ENCODE data around the gene FGD4. TPM values are rescaled to one million over a fixed set of nuclear protein-coding genes. Genes with fewer than 3 reads are reported as not detected.

Gene FGD4
- total and polyA plus RNA-seq, 2 experiments from 2014 or later, result 1.1 to 3.4 TPM

DNA sequence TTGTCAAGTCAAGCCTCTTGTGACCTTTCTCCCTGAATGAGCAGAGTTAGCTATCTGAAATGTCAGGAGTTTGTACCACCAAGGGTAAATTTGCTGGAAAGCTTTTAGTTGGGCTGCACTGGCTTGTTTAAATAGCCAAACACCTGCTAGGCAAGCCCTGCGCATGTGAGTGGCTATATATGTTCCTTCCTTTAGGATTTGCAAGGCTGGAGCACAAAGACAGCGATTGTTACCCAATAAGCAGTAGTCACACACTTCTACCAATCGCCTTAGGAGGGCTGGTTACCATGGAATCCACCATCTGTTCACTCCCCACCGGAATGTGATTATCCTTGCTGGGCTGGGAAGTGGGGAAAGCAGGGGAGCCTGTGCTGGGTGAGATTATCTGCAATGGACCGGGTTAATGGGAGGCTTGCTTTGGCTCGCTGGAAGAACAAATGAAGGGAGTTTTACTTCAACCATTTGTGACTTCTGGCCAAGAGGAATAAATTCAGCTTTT lies 102.5 kb downstream of the FGD4 start:
- Histone ChIP-seq H3K79me2 (ENCODE audit: insufficient read depth) (no peaks in the 10 kb centered on the region), H3K9ac (no peak overlapping the region), H2AFZ (peak overlapping the region; percentile 53), H3K27me3 (replicated peaks; ENCODE audit: insufficient read depth) (no peaks in the 10 kb centered on the region), H3K9me3 (ENCODE audit: low read depth) (no peaks in the 10 kb centered on the region), H3K36me3 (ENCODE audit: low read depth) (no peaks in the 10 kb centered on the region), H4K20me1 (ENCODE audit: insufficient read depth) (no peaks in the 10 kb centered on the region), H3K4me3 (0 out of 2 replicates have a peak overlapping the region, but pooled peaks have one; percentile 22), H3K27ac (peak overlapping the region; percentile 25; the same call in 1 of the 2 replicates), H3F3A (ENCODE audit: insufficient read depth) (no peaks in the 10 kb centered on the region), H3K4me2 (ENCODE audit: unreplicated experiment) (peak overlapping the region; percentile 27), H3K4me1 (ENCODE audit: insufficient read depth) (peaks cover 9% of the 10 kb centered on the region), H3K9me2 (ENCODE audit: insufficient read depth) (no peaks in the 10 kb centered on the region)
- TF ChIP-seq EZH2 (IDR thresholded peaks at IDR 0.05; ENCODE audit: insufficient read depth, poor library complexity, severe bottlenecking) (no peak), EZH2phosphoT487 (IDR thresholded peaks at IDR 0.05; ENCODE audit: insufficient read depth, low read depth) (no peak)
- WGBS, 2 experiments (ENCODE audit: low coverage in 1 of 2, low lambda C conversion rate in 2 of 2, missing lambda C conversion rate in 2 of 2), result 7 to 8% methylated on average over 6 of the region's 6 CpGs
- DNase-seq, result peak; percentile 72
- in situ Hi-C loops (cut with MboI), result no loop called here

DNA sequence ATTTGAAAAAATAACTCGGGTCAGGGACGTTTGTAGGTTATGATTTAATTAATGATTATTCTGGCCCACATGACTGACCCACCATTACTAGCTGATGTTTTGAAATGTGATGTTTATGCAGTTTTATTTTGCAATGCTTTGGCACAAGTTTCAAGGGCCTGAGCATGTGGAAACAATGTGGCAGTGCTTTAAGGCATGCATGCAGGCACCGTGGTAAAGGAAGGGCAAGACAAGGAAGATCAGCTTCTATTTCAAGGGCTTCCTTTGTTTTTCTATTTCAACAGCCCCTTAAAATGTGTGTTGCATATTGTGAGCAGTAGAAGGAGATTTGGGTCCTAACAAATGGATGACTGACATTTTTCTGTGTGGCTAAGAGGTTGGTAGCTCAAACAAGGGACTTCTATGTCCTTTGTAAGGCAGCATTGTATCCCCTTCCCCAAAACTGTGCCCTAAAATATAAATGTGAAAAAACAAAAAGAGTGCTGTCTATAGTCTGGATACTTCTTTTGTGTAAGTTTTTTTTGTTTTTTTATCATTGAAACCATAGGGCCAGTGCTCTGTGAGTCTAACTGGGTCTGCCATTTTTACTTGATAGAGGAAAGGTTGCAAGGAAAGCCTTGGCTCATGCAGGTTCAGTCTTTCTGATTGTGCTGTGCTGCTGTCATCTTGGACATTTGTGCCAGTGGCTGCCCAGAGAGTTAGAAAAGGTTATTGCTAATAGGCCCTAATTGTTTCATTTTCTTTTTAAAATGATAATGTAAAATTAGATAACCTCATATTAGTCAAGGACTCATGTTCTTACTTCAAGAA lies 103.5 kb downstream of the FGD4 start:
- in situ Hi-C loops (cut with MboI), result no loop called here
- Histone ChIP-seq H3K9me2 (ENCODE audit: insufficient read depth) (no peaks in the 10 kb centered on the region), H3K4me1 (ENCODE audit: insufficient read depth) (peaks cover 9% of the 10 kb centered on the region), H3K9ac (no peak overlapping the region), H2AFZ (peak overlapping the region; percentile 53), H3K4me3 (no peak overlapping the region), H4K20me1 (ENCODE audit: insufficient read depth) (no peaks in the 10 kb centered on the region), H3K27ac (peak overlapping the region; percentile 25; the same call in 1 of the 2 replicates), H3K36me3 (ENCODE audit: low read depth) (no peaks in the 10 kb centered on the region), H3K79me2 (ENCODE audit: insufficient read depth) (no peaks in the 10 kb centered on the region), H3K9me3 (ENCODE audit: low read depth) (no peaks in the 10 kb centered on the region), H3K4me2 (ENCODE audit: unreplicated experiment) (peak overlapping the region; percentile 27), H3K27me3 (replicated peaks; ENCODE audit: insufficient read depth) (no peaks in the 10 kb centered on the region), H3F3A (ENCODE audit: insufficient read depth) (no peaks in the 10 kb centered on the region)
- peak; percentile 80 for DNase-seq
- 0 to 5% methylated on average over 3 of the region's 3 CpGs for WGBS, 2 experiments (ENCODE audit: low coverage in 1 of 2, low lambda C conversion rate in 2 of 2, missing lambda C conversion rate in 2 of 2)
- no peak for TF ChIP-seq EZH2 (IDR thresholded peaks at IDR 0.05; ENCODE audit: insufficient read depth, poor library complexity, severe bottlenecking)
- no peak for TF ChIP-seq EZH2phosphoT487 (IDR thresholded peaks at IDR 0.05; ENCODE audit: insufficient read depth, low read depth)

GRCh38 chr12:32503730-32504129 lies 104.4 kb downstream of the FGD4 start:
- H3K36me3 ChIP-seq (ENCODE audit: low read depth), result no peaks in the 10 kb centered on the region
- H2AFZ ChIP-seq, result no peak overlapping the region
- H3K4me2 ChIP-seq (ENCODE audit: unreplicated experiment), result no peak overlapping the region
- H3F3A ChIP-seq (ENCODE audit: insufficient read depth), result no peaks in the 10 kb centered on the region
- H3K27me3 ChIP-seq (replicated peaks; ENCODE audit: insufficient read depth), result no peaks in the 10 kb centered on the region
- H3K27ac ChIP-seq, result no peak overlapping the region
- no peak overlapping the region for H3K4me3 ChIP-seq
- TF ChIP-seq EZH2 (IDR thresholded peaks at IDR 0.05; ENCODE audit: insufficient read depth, poor library complexity, severe bottlenecking), result no peak
- TF ChIP-seq EZH2phosphoT487 (IDR thresholded peaks at IDR 0.05; ENCODE audit: insufficient read depth, low read depth), result no peak
- in situ Hi-C loops (cut with MboI), result no loop called here
- H3K9ac ChIP-seq, result no peak overlapping the region
- peaks cover 9% of the 10 kb centered on the region for H3K4me1 ChIP-seq (ENCODE audit: insufficient read depth)
- DNase-seq, result no peak
- H3K79me2 ChIP-seq (ENCODE audit: insufficient read depth), result no peaks in the 10 kb centered on the region
- no peaks in the 10 kb centered on the region for H3K9me2 ChIP-seq (ENCODE audit: insufficient read depth)
- no peaks in the 10 kb centered on the region for H3K9me3 ChIP-seq (ENCODE audit: low read depth)
- 47 to 48% methylated on average over 2 of the region's 2 CpGs for WGBS, 2 experiments (ENCODE audit: low coverage in 1 of 2, low lambda C conversion rate in 2 of 2, missing lambda C conversion rate in 2 of 2)
- no peaks in the 10 kb centered on the region for H4K20me1 ChIP-seq (ENCODE audit: insufficient read depth)

GRCh38 chr12:32504591-32504990 lies 105.2 kb downstream of the FGD4 start:
- no peak overlapping the region for H3K4me3 ChIP-seq
- no peak overlapping the region for H3K4me2 ChIP-seq (ENCODE audit: unreplicated experiment)

More at GRCh38 chr12:32504591-32504990, 105.2 kb downstream of the FGD4 start:
- H3K27me3 ChIP-seq (replicated peaks; ENCODE audit: insufficient read depth), result no peaks in the 10 kb centered on the region
- H3K36me3 ChIP-seq (ENCODE audit: low read depth), result no peaks in the 10 kb centered on the region
- no peak overlapping the region for H2AFZ ChIP-seq
- no peaks in the 10 kb centered on the region for H3K79me2 ChIP-seq (ENCODE audit: insufficient read depth)
- H3K27ac ChIP-seq, result no peak overlapping the region
- no peaks in the 10 kb centered on the region for H3F3A ChIP-seq (ENCODE audit: insufficient read depth)
- no peak overlapping the region for H3K9ac ChIP-seq
- peaks cover 9% of the 10 kb centered on the region for H3K4me1 ChIP-seq (ENCODE audit: insufficient read depth)
- 93 to 96% methylated on average over 3 of the region's 3 CpGs for WGBS, 2 experiments (ENCODE audit: low coverage in 1 of 2, low lambda C conversion rate in 2 of 2, missing lambda C conversion rate in 2 of 2)
- DNase-seq, result no peak
- in situ Hi-C loops (cut with MboI), result no loop called here
- no peaks in the 10 kb centered on the region for H4K20me1 ChIP-seq (ENCODE audit: insufficient read depth)
- H3K9me2 ChIP-seq (ENCODE audit: insufficient read depth), result no peaks in the 10 kb centered on the region
- H3K9me3 ChIP-seq (ENCODE audit: low read depth), result no peaks in the 10 kb centered on the region
- TF ChIP-seq EZH2 (IDR thresholded peaks at IDR 0.05; ENCODE audit: insufficient read depth, poor library complexity, severe bottlenecking) (no peak), EZH2phosphoT487 (IDR thresholded peaks at IDR 0.05; ENCODE audit: insufficient read depth, low read depth) (no peak)

Measured in GM23248 (cell line).